Mesenchymal stem cell (in vitro differentiated cells and primary cell): ENCODE data around the gene FOXO6.

Source experiments
- DNase-seq: peaks from one replicate; pipeline ENCODE4 v3.0.0-alpha.2; 2013
- H2AFZ ChIP-seq: one replicate; pipeline ENCODE4 v1.6.1; 2013; ENCODE audit warnings: low read depth, mild to moderate bottlenecking, control low read depth, inconsistent platforms, low read length, moderate library complexity
- H2AK5ac ChIP-seq: 2 replicates; pipeline ENCODE4 v1.6.1; 2013; ENCODE audit warnings: low read length, moderate library complexity, mild to moderate bottlenecking, inconsistent platforms; ENCODE audit not compliant: severe bottlenecking
- H2BK120ac ChIP-seq: one replicate; pipeline ENCODE4 v1.6.1; 2013; ENCODE audit warnings: low read depth, mild to moderate bottlenecking, inconsistent platforms, low read length, moderate library complexity
- H2BK12ac ChIP-seq, 2 experiments: one replicate each; pipeline ENCODE4 v1.6.1; 2013; ENCODE audit warnings: inconsistent platforms in 2 of 2, low read length in 2 of 2, mild to moderate bottlenecking in 2 of 2, moderate library complexity in 2 of 2, control low read depth in 1 of 2
- H2BK15ac ChIP-seq: one replicate; pipeline ENCODE4 v1.6.1; 2013; ENCODE audit warnings: mild to moderate bottlenecking, low read depth, inconsistent platforms; ENCODE audit not compliant: poor library complexity, severe bottlenecking
- H2BK5ac ChIP-seq: 2 replicates; pipeline ENCODE4 v1.6.1; 2013; ENCODE audit warnings: low read depth, mild to moderate bottlenecking, low read length, control low read depth, inconsistent platforms; ENCODE audit not compliant: poor library complexity, severe bottlenecking
- H3K14ac ChIP-seq, 2 experiments: one replicate each; pipeline ENCODE4 v1.6.1; 2013; ENCODE audit warnings: inconsistent platforms in 2 of 2, low read length in 2 of 2, control low read depth in 1 of 2, mild to moderate bottlenecking in 1 of 2, moderate library complexity in 1 of 2
- H3K18ac ChIP-seq, 2 experiments: one replicate each; pipeline ENCODE4 v1.6.1; 2013; ENCODE audit warnings: inconsistent platforms in 2 of 2, low read length in 2 of 2, control low read depth in 1 of 2, low read depth in 1 of 2, mild to moderate bottlenecking in 1 of 2
- H3K23ac ChIP-seq, 2 experiments: one replicate each; pipeline ENCODE4 v1.6.1; 2013; ENCODE audit warnings: inconsistent platforms in 2 of 2, low read length in 2 of 2, mild to moderate bottlenecking in 2 of 2, moderate library complexity in 2 of 2, control low read depth in 1 of 2
- H3K27ac ChIP-seq: 2 replicates; pipeline ENCODE4 v1.5.1; 2013; ENCODE audit warnings: mild to moderate bottlenecking, moderate library complexity, low read length, control low read depth, inconsistent platforms; ENCODE audit not compliant: poor library complexity, severe bottlenecking
- H3K27me3 ChIP-seq, 2 experiments: 2 replicates each; pipeline versions ENCODE4 v1.6.1 to v1.7.0; 2013; ENCODE audit warnings: low read length in 2 of 2, mild to moderate bottlenecking in 2 of 2, moderate library complexity in 2 of 2, control low read depth in 1 of 2, inconsistent platforms in 1 of 2; ENCODE audit not compliant: control insufficient read depth in 1 of 2, insufficient read depth in 1 of 2
- H3K36me3 ChIP-seq, 2 experiments: 2 replicates each; pipeline versions ENCODE4 v1.6.1 to v1.7.0; 2013; ENCODE audit warnings: low read length in 2 of 2, control low read depth in 1 of 2, inconsistent platforms in 1 of 2, low read depth in 1 of 2, mild to moderate bottlenecking in 1 of 2; ENCODE audit not compliant: insufficient read depth in 2 of 2, control insufficient read depth in 1 of 2
- H3K4ac ChIP-seq, 2 experiments: one replicate each; pipeline ENCODE4 v1.6.1; 2013; ENCODE audit warnings: inconsistent platforms in 2 of 2, low read length in 2 of 2, mild to moderate bottlenecking in 2 of 2, moderate library complexity in 2 of 2, control low read depth in 1 of 2, low read depth in 1 of 2
- H3K4me1 ChIP-seq: 2 replicates; pipeline ENCODE4 v1.6.1; 2013; ENCODE audit warnings: low read depth, low read length, control low read depth; ENCODE audit not compliant: control insufficient read depth, insufficient read depth
- H3K4me2 ChIP-seq: 2 replicates; pipeline ENCODE4 v1.6.1; 2013; ENCODE audit warnings: low read length, mild to moderate bottlenecking, inconsistent platforms; ENCODE audit not compliant: poor library complexity, severe bottlenecking
- H3K4me3 ChIP-seq, 2 experiments: 2 replicates each; pipeline versions ENCODE4 v1.5.1 to v1.7.0; 2013; ENCODE audit warnings: low read length in 2 of 2, mild to moderate bottlenecking in 2 of 2, control low read depth in 1 of 2, low read depth in 1 of 2; ENCODE audit not compliant: insufficient read depth in 1 of 2
- H3K79me1 ChIP-seq: replicated peaks from 2 replicates; pipeline ENCODE4 v1.6.1; 2013; ENCODE audit warnings: mild to moderate bottlenecking, control low read depth, low read length, inconsistent platforms; ENCODE audit not compliant: poor library complexity, severe bottlenecking
- H3K9ac ChIP-seq: 2 replicates; pipeline ENCODE4 v1.7.0; 2013; ENCODE audit warnings: mild to moderate bottlenecking, low read length, moderate library complexity
- H3K9me3 ChIP-seq: 2 replicates; pipeline ENCODE4 v1.7.0; 2013; ENCODE audit warnings: mild to moderate bottlenecking, low read length; ENCODE audit not compliant: control insufficient read depth
- H4K8ac ChIP-seq: one replicate; pipeline ENCODE4 v1.6.1; 2013; ENCODE audit warnings: inconsistent platforms, mild to moderate bottlenecking, low read length, moderate library complexity
- H4K91ac ChIP-seq: one replicate; pipeline ENCODE4 v1.6.1; 2013; ENCODE audit warnings: mild to moderate bottlenecking, low read length, inconsistent platforms
- WGBS: methylation state at CpG from one replicate; pipeline ENCODE4 v1.1.7; 2013; ENCODE audit warnings: mixed read lengths; 5-methylcytosine and 5-hydroxymethylcytosine counted together

FOXO6 gene

DNA sequence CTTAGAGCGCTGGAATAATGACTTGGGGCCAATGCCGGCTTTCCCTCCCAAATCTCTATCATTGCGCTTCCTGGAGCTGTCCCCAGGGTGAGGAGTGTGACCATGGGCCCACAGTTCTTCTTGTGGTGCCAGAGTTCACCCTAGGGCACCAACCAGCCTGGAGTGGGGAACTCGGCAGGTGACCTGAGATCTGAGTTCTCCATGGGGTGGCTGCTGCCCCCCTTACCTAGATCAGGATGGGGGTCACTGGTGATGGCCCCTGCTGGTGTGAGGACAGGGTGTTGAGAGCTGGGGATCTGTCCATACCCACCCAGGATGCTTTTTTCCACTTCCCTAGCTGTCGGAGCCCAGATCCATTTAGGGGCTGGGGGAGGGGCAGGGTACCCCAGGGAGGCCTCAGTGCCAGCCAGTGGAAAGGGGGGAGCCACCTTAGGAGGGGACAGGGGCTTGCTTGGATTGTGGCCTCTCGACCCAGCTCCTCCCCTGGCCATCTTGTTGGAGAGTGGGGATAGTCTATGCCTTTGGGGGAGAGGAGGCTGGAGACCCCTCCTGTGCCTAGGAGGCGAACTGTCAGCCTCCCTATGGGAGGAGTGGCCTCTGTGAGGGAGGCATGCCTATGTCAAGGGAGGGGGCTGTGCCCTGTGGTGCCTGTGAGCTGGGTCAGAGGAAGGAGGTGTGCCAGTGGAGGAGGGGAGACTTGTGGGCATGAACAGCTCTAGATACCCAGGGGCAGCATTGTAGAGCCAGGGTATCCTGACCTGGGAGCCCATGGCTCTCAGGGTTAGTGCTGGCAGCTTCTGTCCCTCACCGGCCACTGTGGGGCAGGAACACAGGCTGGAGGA, 1.7 kb downstream of the FOXO6 start:
- Histone ChIP-seq H2BK15ac (no peak overlapping the region), H3K9ac (no peak overlapping the region), H2BK12ac (no peak overlapping the region), H3K4me3 (no peak overlapping the region), H3K27ac (no peak overlapping the region), H3K4ac (no peak overlapping the region), H3K4me1 (peaks cover 47% of the 10 kb centered on the region), H3K9me3 (no peaks in the 10 kb centered on the region), H4K8ac (no peak overlapping the region), H3K4me2 (no peak overlapping the region), H3K14ac (no peak overlapping the region), H2AK5ac (no peak overlapping the region), H3K27me3 (peaks cover 56 to 67% of the 10 kb centered on the region in 2 experiments), H2BK5ac (no peak overlapping the region), H3K18ac (no peak overlapping the region), H4K91ac (no peak overlapping the region), H3K79me1 (no peaks in the 10 kb centered on the region), H3K36me3 (no peaks in the 10 kb centered on the region), H2AFZ (no peak overlapping the region), H2BK120ac (no peak overlapping the region), H3K23ac (no peak overlapping the region)
- WGBS, result 52% methylated on average over 8 of the region's 8 CpGs
- DNase-seq, result no peak

DNA sequence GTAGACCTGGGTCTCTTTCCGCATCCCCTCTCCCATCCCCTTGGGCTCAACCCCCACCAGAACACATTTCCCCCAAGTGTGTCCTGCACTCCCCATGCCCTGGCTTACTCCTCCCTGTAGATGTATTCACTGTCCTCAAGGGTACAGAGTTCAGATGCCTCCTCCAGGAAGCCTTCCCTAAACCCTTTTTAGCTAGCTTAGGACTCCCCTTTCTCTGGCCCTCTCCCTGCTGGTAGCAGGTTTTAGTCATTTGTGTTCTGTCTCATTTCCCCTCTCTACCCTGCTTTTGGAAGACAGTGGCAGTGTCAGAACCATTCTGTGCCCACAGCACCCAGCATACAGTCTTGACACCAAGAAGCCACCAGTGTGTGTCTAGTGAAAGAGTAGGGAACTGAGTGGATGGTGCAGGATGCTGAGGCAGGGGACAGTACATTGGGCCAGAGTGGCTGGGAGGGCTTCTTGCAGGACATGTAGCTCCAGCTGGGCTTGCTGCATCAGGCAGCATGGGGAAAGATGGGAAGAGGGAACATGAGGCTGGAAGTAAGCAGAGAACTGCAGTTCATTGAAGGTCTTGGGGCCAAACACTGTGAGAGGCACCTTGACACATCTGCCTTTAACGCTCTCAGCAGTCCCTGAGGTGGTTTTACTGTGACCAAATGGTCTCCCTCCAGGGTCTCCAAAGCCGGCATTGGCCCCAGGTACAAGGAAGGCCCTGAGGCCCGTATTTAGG, 2.5 kb downstream of the FOXO6 start:
- WGBS, result 77% methylated on average over 4 of the region's 4 CpGs
- no peak overlapping the region for H2AK5ac ChIP-seq

DNA sequence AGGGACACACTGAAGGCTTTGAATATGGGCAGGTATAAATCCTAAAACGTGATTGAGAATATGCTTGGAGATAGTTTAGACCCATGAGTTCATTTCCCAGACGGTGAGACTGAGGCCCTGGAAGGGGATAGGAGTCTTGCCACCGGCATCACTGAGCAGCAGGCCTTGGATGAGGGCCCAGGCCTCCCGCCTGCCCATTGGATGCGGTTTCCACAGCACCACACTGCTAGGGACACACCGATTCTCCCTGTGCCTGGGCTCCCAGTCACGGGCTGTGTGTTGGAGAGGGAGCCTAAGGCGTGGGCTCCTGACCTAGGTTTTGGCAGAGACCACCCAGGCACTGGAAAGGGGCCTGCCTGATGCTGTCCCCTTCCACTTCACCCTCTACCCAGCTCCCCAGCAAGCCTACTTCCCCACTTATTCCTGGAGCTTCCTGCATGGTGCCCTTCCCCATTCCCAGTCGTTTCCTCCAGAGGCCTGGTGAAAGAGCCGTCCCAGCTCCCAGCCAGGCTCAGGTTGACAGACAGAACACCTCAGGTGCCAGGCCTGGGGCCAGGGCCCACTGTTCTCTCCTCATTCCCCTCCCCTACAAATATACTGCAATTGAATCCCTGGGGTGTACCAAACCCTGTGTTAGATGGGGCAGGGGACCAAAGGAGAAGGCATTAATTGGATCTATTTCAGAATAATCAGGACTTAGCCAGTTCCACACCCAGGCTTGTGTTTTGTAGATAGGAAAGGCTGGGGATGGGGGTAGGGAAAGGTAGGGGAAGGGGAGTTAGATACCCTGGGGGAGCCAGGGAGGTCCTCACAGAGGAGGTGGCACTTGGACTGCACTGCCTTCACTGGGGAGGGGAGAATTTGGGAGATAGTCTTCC, 3.4 kb downstream of the FOXO6 start:
- no peak overlapping the region for H2BK120ac ChIP-seq
- H4K8ac ChIP-seq, result no peak overlapping the region
- no peak for DNase-seq
- no peaks in the 10 kb centered on the region for H3K79me1 ChIP-seq
- no peak overlapping the region for H3K27ac ChIP-seq
- WGBS, result 78% methylated on average over 10 of the region's 10 CpGs
- peaks cover 31% of the 10 kb centered on the region for H3K4me1 ChIP-seq
- H3K23ac ChIP-seq, result no peak overlapping the region
- H4K91ac ChIP-seq, result no peak overlapping the region
- H3K9ac ChIP-seq, result no peak overlapping the region
- no peak overlapping the region for H2AK5ac ChIP-seq
- H3K4me2 ChIP-seq, result no peak overlapping the region
- H3K14ac ChIP-seq, result no peak overlapping the region
- no peak overlapping the region for H3K4ac ChIP-seq
- no peaks in the 10 kb centered on the region for H3K36me3 ChIP-seq
- no peak overlapping the region for H3K18ac ChIP-seq
- no peak overlapping the region for H2BK15ac ChIP-seq
- no peak overlapping the region for H3K4me3 ChIP-seq
- no peak overlapping the region for H2BK5ac ChIP-seq
- peaks cover 73 to 83% of the 10 kb centered on the region in 2 experiments for H3K27me3 ChIP-seq
- no peak overlapping the region for H2AFZ ChIP-seq
- H3K9me3 ChIP-seq, result no peaks in the 10 kb centered on the region
- H2BK12ac ChIP-seq, result no peak overlapping the region

More for the DNA sequence above, 2.5 kb downstream of the FOXO6 start:
- Histone ChIP-seq H2BK120ac (no peak overlapping the region), H3K9ac (no peak overlapping the region), H4K8ac (no peak overlapping the region), H3K4ac (no peak overlapping the region), H2BK12ac (no peak overlapping the region), H2BK15ac (no peak overlapping the region), H3K27ac (no peak overlapping the region), H3K4me3 (no peak overlapping the region), H2AFZ (no peak overlapping the region), H3K27me3 (peaks cover 64 to 73% of the 10 kb centered on the region in 2 experiments), H3K9me3 (no peaks in the 10 kb centered on the region), H3K79me1 (no peaks in the 10 kb centered on the region), H3K23ac (no peak overlapping the region), H2BK5ac (no peak overlapping the region), H3K4me1 (peaks cover 39% of the 10 kb centered on the region), H3K18ac (no peak overlapping the region), H3K4me2 (no peak overlapping the region), H3K14ac (no peak overlapping the region), H4K91ac (no peak overlapping the region), H3K36me3 (no peaks in the 10 kb centered on the region)
- DNase-seq, result no peak

DNA sequence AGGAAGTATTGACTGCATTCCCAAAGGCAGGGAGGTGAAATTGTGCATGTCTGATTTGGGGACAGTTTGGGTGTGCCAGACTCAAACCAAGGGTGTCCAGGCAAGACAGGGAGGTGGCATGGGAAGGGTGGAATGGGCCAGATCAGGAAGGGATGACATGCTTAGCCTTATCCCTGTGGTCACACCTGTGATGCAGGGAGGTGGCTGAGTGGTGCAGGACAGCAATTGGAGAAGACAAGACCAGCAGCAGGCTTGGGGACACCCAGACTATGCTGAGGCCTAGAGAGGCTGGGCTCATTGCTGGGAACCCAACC, 4.0 kb downstream of the FOXO6 start:
- Histone ChIP-seq H3K4ac (no peak overlapping the region), H3K79me1 (no peaks in the 10 kb centered on the region), H2AFZ (no peak overlapping the region), H3K27ac (no peak overlapping the region), H3K18ac (no peak overlapping the region), H3K4me3 (no peak overlapping the region), H2BK120ac (no peak overlapping the region), H3K23ac (no peak overlapping the region), H2BK15ac (no peak overlapping the region), H3K36me3 (no peaks in the 10 kb centered on the region), H3K14ac (no peak overlapping the region), H3K9ac (no peak overlapping the region), H3K4me2 (no peak overlapping the region), H4K8ac (no peak overlapping the region), H3K9me3 (no peaks in the 10 kb centered on the region), H4K91ac (no peak overlapping the region), H2BK5ac (no peak overlapping the region), H2BK12ac (no peak overlapping the region), H3K4me1 (peaks cover 29% of the 10 kb centered on the region), H3K27me3 (peaks cover 73 to 83% of the 10 kb centered on the region in 2 experiments), H2AK5ac (no peak overlapping the region)
- no peak for DNase-seq
